MCF 10A (cell line): Measurements from ENCODE around the gene TMEM263. TPM values are rescaled to one million over a fixed set of nuclear protein-coding genes. Genes with fewer than 3 reads are reported as not detected.
"Not testable (repeated sequence)": the region's sequence is repeated elsewhere in the genome, so short reads cannot be mapped to it uniquely, and the experiment has no call there.

Source experiments
- BruUV-seq: library from RNA; stranded (reverse); fragments of 400-500 nt; replicated peaks from 2 replicates; lab custom pipeline; 2021; lab: Mats Ljungman, UMichigan
- CTCF ChIA-PET: fragments of 300-600 bp; sonication (Branson Sonifier 250); formaldehyde crosslinking; extraction: SDS; loops from one replicate; lab custom pipeline; 2021; ENCODE audit warnings: antibody characterized with exemption, inconsistent platforms; lab: Yijun Ruan, JAX
- POLR2A ChIA-PET: fragments of 300-600, 350-650 bp; sonication (Branson Sonifier 250); formaldehyde crosslinking; extraction: SDS; loops from one replicate; lab custom pipeline; 2020; ENCODE audit warnings: antibody characterized with exemption, inconsistent platforms; lab: Yijun Ruan, JAX
- DNase-seq: peaks from one replicate; pipeline ENCODE4 v3.0.0-alpha.2; 2018; ENCODE audit not compliant: unreplicated experiment
- H3K27ac Mint-ChIP-seq: one replicate; pipeline ENCODE4 v1.8.0; 2022; ENCODE audit warnings: mild to moderate bottlenecking, low read depth, mixed read lengths; ENCODE audit not compliant: unreplicated experiment
- H3K27me3 Mint-ChIP-seq: one replicate; pipeline ENCODE4 v1.8.0; 2022; ENCODE audit warnings: mixed read lengths; ENCODE audit not compliant: insufficient read depth, unreplicated experiment
- H3K36me3 Mint-ChIP-seq: one replicate; pipeline ENCODE4 v1.8.0; 2022; ENCODE audit warnings: mild to moderate bottlenecking, moderate library complexity, mixed read lengths; ENCODE audit not compliant: insufficient read depth, unreplicated experiment
- H3K4me1 Mint-ChIP-seq: one replicate; pipeline ENCODE4 v1.8.0; 2022; ENCODE audit warnings: mixed read lengths; ENCODE audit not compliant: insufficient read depth, unreplicated experiment
- H3K4me3 Mint-ChIP-seq: one replicate; pipeline ENCODE4 v1.8.0; 2022; ENCODE audit warnings: mild to moderate bottlenecking, moderate library complexity, mixed read lengths; ENCODE audit not compliant: unreplicated experiment
- H3K9me3 Mint-ChIP-seq: one replicate; pipeline ENCODE4 v1.8.0; 2022; ENCODE audit warnings: mixed read lengths; ENCODE audit not compliant: unreplicated experiment
- intact Hi-C: fragments of 100-400 bp; cut with micrococcal nuclease; formaldehyde crosslinking; loops from 2 replicates; pipeline ENCODE4 v1.14.1; 2022
- total RNA-seq: library from RNA; stranded (reverse); gene quantifications from 2 replicates; pipeline ENCODE4 v1.2.3, GENCODE V29; 2022
- TF ChIP-seq, protein P1 (sequence below): fragments of 200-600 bp; IDR thresholded peaks from one replicate; pipeline ENCODE4 v1.8.0; 2022; ENCODE audit warnings: antibody characterized with exemption, mild to moderate bottlenecking; ENCODE audit not compliant: unreplicated experiment

TMEM263 gene
- total RNA-seq, 1 experiment from 2014 or later, result 60.1 TPM

DNA sequence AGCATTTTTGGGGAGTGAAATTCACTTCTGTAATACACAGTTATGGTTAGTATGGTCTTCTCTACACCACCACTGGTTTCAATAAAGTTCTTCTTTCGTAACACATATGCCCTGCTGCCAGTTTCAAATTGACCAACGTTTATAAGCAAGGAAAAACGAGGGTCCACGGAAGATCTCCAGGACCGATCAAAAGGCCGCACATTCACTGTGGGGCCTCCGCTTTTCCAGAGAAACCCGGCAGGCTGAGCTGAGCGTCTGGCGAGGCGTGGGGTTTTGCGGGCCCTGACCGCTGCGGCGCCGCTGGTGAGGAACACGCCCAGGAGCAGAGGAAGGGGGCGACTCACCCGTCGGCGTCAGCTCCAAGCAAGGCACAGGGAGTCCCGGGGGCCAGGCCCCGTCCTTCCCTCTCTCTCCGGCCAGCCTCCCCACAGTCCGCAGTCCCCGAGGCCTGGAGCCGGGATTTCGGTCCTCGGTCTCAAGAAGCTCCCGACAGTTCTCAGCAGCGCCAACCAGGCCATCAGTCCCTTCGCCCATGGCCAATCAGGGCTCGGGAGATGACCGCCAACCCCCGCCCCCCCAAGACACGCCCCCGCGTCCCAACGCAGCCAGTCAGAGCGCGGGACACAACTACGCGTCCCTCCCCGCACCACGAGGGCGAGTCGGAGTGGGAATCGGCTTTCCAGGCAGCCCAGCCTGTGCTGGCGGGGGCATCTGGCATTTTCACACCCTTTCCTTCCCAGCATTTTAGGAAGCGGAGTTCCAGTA lies 31.1 kb downstream of the TMEM263 start, which contains the start of gene MTERF2:
MTERF2 (minus strand) TSS at position 522 of the 765 bp plus-strand sequence. CDS start 8,432 bp downstream, outside the sequence.
- Mint-ChIP-seq H3K4me1 (peaks cover 25% of the 10 kb centered on the region), H3K27me3 (no peaks in the 10 kb centered on the region), H3K36me3 (peaks cover 38% of the 10 kb centered on the region), H3K9me3 (no peaks in the 10 kb centered on the region), H3K27ac (peak within 1 kb of the TSS; percentile 92), H3K4me3 (peak within 1 kb of the TSS; percentile 97)
- intact Hi-C loops, result loop anchor here (1.0 to 2.0 kb wide), 2 partner anchors 92 to 106 kb away; partner anchors contain the start of gene CRY1
- POLR2A ChIA-PET, result interaction anchor here (0.6 to 2.3 kb wide), 12 partner anchors 9 to 773 kb away, joined by 3 to 24 read pairs (median 6); partner anchors contain the start of genes POLR3B and TMEM263
- CTCF ChIA-PET, result interaction anchor here (0.9 to 1.2 kb wide), 4 partner anchors 10 to 105 kb away, joined by 3 read pairs; no protein-coding TSS in a partner anchor
- TF ChIP-seq, protein P1, sequence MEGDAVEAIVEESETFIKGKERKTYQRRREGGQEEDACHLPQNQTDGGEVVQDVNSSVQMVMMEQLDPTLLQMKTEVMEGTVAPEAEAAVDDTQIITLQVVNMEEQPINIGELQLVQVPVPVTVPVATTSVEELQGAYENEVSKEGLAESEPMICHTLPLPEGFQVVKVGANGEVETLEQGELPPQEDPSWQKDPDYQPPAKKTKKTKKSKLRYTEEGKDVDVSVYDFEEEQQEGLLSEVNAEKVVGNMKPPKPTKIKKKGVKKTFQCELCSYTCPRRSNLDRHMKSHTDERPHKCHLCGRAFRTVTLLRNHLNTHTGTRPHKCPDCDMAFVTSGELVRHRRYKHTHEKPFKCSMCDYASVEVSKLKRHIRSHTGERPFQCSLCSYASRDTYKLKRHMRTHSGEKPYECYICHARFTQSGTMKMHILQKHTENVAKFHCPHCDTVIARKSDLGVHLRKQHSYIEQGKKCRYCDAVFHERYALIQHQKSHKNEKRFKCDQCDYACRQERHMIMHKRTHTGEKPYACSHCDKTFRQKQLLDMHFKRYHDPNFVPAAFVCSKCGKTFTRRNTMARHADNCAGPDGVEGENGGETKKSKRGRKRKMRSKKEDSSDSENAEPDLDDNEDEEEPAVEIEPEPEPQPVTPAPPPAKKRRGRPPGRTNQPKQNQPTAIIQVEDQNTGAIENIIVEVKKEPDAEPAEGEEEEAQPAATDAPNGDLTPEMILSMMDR, result no peak
- peak; percentile 96 for DNase-seq
- TSS peak; percentile 66 for BruUV-seq

DNA sequence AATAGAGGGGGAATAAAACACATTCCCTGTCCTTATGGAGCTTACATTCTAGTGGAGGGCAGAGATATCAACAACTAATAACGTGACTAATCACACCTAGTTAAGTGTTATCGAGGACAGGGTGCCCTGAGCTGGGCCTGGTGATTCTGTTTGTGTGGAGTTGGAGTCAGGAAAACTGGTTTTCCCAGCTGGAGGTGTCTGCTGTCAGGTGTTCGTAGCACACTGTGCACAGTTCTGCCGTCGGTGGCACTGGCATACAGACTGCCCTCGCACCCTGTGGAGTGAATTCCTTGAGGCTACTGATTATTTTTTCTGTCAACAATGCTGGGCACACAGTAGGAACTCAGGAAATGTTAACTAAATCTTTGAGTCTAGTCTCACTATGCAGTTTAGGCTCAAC lies 32.1 kb downstream of the TMEM263 start:
- POLR2A ChIA-PET, result interaction anchor here (0.8 to 2.3 kb wide), 7 partner anchors 10 to 576 kb away, joined by 3 to 24 read pairs (median 8); partner anchors contain the start of gene TMEM263
- DNase-seq, result no peak
- no peaks in the 10 kb centered on the region for H3K9me3 Mint-ChIP-seq
- intact Hi-C loops, result loop anchor here (1.0 to 2.0 kb wide), 2 partner anchors 91 to 105 kb away; partner anchors contain the start of gene CRY1
- peak overlapping the region; percentile 92 for H3K27ac Mint-ChIP-seq
- BruUV-seq, result no TSS peak
- peak overlapping the region; percentile 97 for H3K4me3 Mint-ChIP-seq
- H3K4me1 Mint-ChIP-seq, result peaks cover 25% of the 10 kb centered on the region
- TF ChIP-seq, protein P1, result no peak
- H3K27me3 Mint-ChIP-seq, result no peaks in the 10 kb centered on the region
- CTCF ChIA-PET, result interaction anchor here (0.6 to 1.1 kb wide), 4 partner anchors 11 to 524 kb away, joined by 3 read pairs; no protein-coding TSS in a partner anchor
- H3K36me3 Mint-ChIP-seq, result peaks cover 38% of the 10 kb centered on the region

DNA sequence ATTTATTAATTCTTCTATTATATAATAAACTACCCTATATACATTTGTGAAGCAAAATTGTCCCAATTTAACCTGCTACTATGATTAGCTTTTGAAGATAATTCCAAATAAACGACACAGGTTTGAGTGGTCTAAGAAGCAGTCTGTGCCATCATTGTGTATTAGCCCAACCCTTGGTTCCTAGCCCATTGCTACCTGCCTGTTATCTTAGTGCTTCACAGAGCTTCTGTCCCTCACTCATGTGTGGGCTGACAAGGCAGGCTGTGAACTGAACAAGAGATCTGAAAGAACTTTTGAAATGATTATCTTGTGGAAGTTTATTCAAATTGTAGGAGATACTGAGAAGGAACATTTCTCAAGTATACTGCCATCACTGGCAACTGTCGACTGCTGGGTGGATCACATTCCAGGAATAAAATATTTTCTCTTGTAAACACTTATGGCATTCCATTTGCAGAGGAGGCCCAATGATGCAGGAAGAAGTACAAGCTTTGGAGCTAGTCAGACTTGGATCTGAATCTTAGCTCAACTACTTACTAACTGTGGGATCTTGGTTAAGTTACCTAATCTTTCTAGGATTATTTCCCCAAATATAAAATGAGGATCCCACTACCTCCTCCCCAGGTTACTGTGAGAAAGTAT lies 39.0 kb downstream of the TMEM263 start:
- no peak for DNase-seq
- H3K27ac Mint-ChIP-seq, result no peak overlapping the region
- no peaks in the 10 kb centered on the region for H3K4me1 Mint-ChIP-seq
- no peaks in the 10 kb centered on the region for H3K9me3 Mint-ChIP-seq
- H3K27me3 Mint-ChIP-seq, result no peaks in the 10 kb centered on the region
- H3K4me3 Mint-ChIP-seq, result no peak overlapping the region
- CTCF ChIA-PET, result interaction anchor here (1.1 kb wide), 1 partner anchor 13 kb away, joined by 3 read pairs; no protein-coding TSS in a partner anchor
- intact Hi-C loops, result no loop called here
- no TSS peak for BruUV-seq
- TF ChIP-seq, protein P1, result no peak
- POLR2A ChIA-PET, result interaction anchor here (0.8 kb wide), 1 partner anchor 14 kb away, joined by 3 read pairs; no protein-coding TSS in a partner anchor
- H3K36me3 Mint-ChIP-seq, result peaks cover 6% of the 10 kb centered on the region

DNA sequence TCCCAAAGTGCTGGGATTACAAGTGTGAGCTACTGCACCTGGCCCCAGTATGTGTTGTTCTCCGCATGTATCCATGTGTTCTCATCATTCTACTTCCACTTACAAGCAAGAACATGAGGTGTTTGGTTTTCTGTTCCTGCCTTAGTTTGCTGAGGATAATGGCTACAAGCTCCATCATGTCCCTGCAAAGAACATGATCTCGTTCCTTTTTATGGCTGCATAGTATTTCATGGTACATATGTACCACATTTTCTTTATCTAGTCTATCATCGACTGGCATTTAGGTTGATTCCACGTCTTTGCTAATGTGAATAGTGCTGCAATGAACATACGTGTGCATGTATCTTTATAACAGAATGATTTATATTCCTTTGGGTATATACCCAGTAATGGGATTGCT lies 40.4 kb downstream of the TMEM263 start:
- DNase-seq, CTCF ChIA-PET: not testable (repeated sequence)
- POLR2A ChIA-PET, result interaction anchor here (0.5 kb wide), 1 partner anchor 89 kb away, joined by 3 read pairs; no protein-coding TSS in a partner anchor

More for the DNA sequence above, 40.4 kb downstream of the TMEM263 start:
- BruUV-seq, H3K4me3 Mint-ChIP-seq, H3K9me3 Mint-ChIP-seq, intact Hi-C loops, H3K4me1 Mint-ChIP-seq, H3K36me3 Mint-ChIP-seq, H3K27me3 Mint-ChIP-seq, H3K27ac Mint-ChIP-seq: not testable (repeated sequence)
